GM20431 (cell line): ENCODE data around the gene JCAD.
"Not testable (repeated sequence)": the region's sequence is repeated elsewhere in the genome, so short reads cannot be mapped to it uniquely, and the experiment has no call there.

ENCODE experiments used
- in situ Hi-C: fragments of 300-500 bp; cut with MseI, MboI; formaldehyde crosslinking; loops from one replicate; pipeline ENCODE4 v1.15.0; 2020; ENCODE audit warnings: low sequenced_read_pairs; ENCODE audit not compliant: unreplicated experiment

The JCAD gene

DNA sequence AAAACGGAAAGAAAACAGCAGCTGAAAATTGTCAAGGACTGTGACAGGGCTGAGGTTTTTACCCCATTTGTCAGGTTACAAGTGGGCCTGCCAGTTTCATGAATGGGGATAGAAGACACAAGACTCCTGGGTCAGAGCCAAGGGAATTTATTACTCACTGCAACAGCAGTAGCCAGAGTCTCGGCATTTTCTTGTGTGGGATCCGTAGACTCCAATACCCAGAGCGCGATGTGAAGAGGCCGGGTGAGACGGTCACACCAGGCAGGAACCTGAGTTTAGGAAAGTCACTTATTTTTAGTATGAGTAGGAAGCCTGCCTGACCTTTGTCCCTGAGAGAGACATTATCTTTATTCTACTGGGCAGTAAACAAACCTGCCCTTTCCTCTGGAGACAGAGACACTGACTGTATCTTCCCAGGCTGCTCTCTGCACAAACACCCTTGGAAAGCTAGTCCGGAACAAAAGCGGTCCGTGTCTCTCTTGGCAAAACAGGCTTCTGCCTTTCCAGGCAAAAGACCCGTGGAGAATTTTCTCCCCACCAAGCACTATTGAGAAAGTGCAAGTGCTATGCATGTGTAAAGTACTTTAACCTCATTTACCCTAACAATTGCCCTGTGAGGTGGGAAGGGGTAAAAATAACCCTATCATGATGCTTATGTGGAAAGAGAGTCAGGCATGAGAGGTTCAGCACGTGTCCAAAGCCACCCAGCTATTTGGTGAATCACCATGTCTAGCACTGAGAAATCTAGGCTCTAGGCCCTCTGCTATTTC is 58.4 kb downstream of the JCAD start:
- in situ Hi-C loops, result no loop called here

GRCh38 chr10:29998142-29998808 is 61.1 kb downstream of the JCAD start:
- in situ Hi-C loops, result no loop called here

GRCh38 chr10:29994811-29995210 is 64.6 kb downstream of the JCAD start:
- in situ Hi-C loops, result no loop called here

DNA sequence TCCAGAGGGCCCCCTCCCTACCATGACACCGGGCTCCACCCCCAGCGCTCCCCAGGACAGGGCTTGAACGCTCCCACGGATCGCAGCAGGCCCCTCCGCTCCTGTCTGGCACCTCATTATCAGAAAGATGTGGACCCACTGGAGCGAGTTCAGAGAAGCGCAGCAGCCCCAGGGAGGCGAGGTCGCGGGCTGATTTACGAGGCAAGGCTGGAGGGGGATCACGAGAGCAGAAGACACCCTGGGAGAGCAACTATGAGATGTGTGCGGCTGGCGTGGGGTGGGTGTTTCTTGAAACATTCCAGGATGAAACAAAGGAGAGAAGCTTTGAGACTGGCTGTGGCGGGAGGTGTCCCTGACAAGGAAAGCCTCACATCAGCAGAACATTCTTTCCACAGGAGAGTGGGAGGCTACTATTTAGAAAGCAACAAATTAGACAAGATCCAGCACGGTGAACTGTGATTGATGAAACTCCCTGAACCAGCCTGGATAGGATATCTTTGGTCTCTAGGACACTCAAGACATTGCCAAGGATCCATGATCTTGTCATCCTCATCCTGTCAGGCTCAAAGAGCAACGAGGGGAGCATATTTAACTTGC is 66.0 kb downstream of the JCAD start:
- in situ Hi-C loops, result no loop called here

- in situ Hi-C loops, result no loop called here
These were observed 66.5 kb downstream of the JCAD start for GRCh38 chr10:29992914-29993313.

- in situ Hi-C loops, result no loop called here
These were observed 68.0 kb downstream of the JCAD start for GRCh38 chr10:29991382-29991781.

- in situ Hi-C loops, result no loop called here
These were observed 71.9 kb downstream of the JCAD start for GRCh38 chr10:29987471-29987870.

GRCh38 chr10:29982997-29983648 is 76.3 kb downstream of the JCAD start:
- in situ Hi-C loops, result no loop called here

GRCh38 chr10:29981510-29981909 is 77.9 kb downstream of the JCAD start:
- in situ Hi-C loops, result no loop called here

- in situ Hi-C loops, result no loop called here
These were observed 79.3 kb downstream of the JCAD start for GRCh38 chr10:29980084-29980483.

DNA sequence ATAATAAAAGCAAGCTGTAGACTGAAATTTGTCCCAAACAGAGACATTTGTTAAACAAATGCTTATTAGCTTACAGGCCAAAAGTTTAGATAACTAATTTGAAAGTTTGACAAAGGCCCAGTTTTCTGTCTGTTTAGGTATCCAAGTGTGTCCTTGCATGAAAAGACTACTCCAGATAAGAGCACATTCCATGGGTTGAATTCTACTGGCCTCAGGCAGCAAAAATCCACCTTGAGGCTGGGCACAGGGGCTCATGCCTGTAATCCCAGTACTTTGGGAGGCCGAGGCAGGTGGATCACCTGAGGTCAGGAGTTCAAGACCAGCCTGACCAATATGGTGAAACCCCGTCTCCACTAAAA is 80.0 kb downstream of the JCAD start:
- in situ Hi-C loops, result not testable (repeated sequence)

DNA sequence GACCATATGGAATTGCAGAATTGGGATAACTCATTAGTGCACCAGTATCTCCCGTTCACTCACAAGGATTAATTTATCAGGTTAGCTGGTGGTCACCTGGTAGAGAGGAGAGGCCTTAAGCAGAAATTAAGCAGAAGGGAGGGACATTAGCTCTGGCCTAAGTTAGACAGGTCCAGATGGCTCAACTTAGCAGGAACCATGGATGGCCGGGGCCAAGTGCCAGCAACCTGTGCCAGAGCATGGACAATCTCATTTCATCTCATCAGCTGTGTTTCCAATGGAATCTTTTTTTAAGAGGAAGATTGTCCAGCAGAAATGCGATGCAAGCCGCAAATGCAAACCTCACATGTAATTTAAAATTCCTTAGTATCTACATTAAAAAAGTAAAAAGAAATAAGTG is 82.2 kb downstream of the JCAD start:
- in situ Hi-C loops, result no loop called here

GRCh38 chr10:29976134-29976533 is 83.3 kb downstream of the JCAD start:
- in situ Hi-C loops, result no loop called here

DNA sequence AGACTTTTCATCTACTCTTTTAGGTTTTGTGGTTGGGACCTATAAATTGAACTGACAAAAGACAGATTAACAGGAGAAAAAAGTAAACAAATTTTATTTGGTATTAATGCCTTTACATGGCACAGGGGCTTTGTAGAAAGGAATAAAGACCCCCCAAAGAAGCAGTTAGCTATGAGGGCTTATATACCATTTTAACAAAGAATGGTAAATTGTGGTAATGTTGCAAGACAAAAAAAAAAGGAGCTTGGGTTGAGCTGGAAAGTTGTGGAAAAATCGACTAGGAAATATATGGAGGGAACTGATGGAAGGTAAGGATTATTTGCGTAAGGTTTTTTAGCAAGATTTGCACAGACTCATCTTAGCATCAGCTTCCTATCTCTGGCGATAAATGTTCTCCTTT is 84.6 kb downstream of the JCAD start:
- in situ Hi-C loops, result no loop called here

DNA sequence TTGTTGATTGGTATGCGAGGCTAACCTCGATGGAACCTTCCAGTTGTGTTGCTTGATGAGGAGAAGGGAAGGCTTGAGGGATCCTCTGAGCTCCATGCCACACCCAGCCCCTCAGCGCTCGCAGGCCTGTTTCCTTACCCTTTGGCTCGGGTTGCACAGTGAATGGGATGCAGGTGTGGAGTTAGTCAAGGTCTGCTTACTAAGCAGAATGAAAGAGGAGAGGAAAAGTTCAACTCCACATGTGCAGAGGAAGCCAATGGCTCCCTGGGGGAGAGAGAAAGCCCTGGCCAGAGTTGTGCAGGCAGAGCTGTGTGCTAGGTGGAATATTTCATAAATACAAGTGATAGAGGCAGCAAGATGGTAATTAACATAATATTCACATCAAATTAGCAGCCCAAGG is 85.5 kb downstream of the JCAD start:
- in situ Hi-C loops, result no loop called here

GRCh38 chr10:29970576-29970975 is 88.8 kb downstream of the JCAD start:
- in situ Hi-C loops, result no loop called here

DNA sequence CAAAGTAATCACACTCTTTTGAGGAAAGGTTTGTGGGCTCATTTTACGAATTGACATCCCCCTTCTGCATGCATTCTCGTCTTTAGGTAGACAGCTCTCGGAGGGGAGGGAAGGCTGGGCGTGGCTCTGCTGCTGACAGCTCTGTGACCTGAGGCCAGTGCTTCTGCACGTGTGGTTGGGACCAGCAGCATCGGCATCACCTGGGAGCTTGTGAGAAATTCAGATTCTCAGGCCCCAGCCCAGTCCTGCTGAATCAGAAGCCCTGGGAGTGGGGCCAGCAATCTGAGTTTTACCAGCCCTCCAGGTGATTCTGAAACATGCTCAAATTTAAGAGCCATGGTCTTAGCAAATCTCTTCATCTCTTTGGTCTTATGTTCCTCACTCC is 89.4 kb downstream of the JCAD start:
- in situ Hi-C loops, result no loop called here

DNA sequence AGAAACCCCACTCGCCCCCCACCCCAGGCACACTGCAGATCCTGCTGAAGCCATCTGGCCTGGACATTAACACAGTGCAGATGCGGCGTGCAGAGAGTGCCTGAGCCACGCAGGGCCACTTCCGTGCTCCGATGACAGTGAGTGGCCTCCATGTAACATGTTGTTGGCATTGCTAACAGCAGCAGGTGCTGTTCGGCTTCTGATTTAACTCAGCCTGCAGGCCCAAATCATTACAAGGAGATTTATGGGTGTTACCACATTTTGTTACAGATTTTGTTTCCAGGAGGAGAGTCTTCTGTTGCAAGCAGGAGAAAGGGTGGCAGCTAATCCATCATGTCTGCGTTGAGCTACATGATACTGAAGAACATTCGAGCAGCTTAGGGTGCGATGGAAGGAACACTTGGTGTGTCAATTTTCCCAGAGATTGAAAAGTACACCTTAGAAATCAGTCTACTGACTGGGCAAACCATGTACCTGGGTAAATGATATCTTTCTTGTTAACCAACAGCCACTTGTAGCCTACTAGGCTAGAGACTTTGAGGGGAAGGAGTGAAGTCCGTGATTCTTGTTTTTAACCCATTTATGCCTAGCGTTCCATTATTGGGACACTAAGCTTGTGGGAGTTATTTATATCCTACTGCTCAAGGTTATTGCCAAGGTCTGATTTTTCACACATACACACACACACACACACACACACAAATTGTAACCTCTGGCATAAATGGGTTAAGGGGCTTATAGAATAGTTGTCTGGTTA is 90.0 kb downstream of the JCAD start:
- in situ Hi-C loops, result no loop called here

GRCh38 chr10:29968585-29968984 is 90.8 kb downstream of the JCAD start:
- in situ Hi-C loops, result no loop called here

GRCh38 chr10:29966269-29966668 is 93.1 kb downstream of the JCAD start:
- in situ Hi-C loops, result no loop called here
